ENCODE data around the gene PODN. TPM values are rescaled to one million over a fixed set of nuclear protein-coding genes. Genes with fewer than 3 reads are reported as not detected.

PODN gene
- total RNA-seq, 2 experiments from 2014 or later, result not detected

DNA sequence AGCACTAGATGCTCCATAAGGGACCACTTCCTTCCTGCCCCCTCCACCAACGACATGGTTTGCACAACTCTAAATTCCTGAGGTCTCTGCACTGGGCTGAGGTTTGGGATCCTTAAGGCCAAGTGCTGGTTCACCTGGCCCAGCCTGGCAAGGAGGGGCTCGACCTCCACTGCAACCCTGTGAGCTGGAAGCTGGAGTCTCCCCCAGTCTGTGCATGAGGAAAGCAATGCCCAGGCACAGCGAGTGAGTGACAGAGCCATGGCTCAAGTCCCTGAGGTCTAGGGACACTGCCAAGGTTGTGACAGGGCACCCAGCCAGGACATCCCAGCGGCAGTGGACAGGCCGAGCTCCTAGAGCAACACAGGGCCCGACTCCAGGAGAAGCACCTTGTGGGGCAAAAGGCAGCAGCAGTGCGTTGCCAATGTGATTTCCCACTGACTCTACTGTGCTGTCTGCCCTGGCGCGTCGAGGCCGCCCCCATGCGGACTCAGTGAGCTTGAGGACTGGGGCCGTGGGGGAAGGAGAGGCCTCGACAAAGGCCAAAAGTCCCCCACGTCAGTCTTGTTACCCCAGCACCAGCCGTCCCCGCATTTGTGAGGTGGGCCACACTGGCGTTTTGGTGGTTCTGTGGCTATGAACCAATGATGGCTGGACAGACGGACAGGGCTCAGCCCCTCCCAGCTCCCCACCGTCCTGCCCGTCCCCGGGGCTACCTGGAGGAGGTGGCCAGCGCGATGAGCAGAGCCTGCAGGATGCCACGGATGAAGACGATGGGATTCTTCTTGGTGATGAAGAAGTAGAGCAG lies 30.0 kb downstream of the PODN start:
- H3K4me3 Mint-ChIP-seq, result no peak overlapping the region
- no peaks in the 10 kb centered on the region for H3K9me3 Mint-ChIP-seq
- H3K27me3 Mint-ChIP-seq, result no peaks in the 10 kb centered on the region
- no peak for DNase-seq
- ATAC-seq, result no peak
- no peaks in the 10 kb centered on the region for H3K36me3 Mint-ChIP-seq (ENCODE audit: low read depth)
- no peak for TF ChIP-seq CTCF (IDR thresholded peaks at IDR 0.05)
- intact Hi-C loops (cut with micrococcal nuclease), result no loop called here
- H3K4me1 Mint-ChIP-seq (ENCODE audit: low read depth), result no peaks in the 10 kb centered on the region
- ChIA-PET CTCF (no interaction called here), POLR2A (no interaction called here)
- H3K27ac Mint-ChIP-seq, result no peak overlapping the region

DNA sequence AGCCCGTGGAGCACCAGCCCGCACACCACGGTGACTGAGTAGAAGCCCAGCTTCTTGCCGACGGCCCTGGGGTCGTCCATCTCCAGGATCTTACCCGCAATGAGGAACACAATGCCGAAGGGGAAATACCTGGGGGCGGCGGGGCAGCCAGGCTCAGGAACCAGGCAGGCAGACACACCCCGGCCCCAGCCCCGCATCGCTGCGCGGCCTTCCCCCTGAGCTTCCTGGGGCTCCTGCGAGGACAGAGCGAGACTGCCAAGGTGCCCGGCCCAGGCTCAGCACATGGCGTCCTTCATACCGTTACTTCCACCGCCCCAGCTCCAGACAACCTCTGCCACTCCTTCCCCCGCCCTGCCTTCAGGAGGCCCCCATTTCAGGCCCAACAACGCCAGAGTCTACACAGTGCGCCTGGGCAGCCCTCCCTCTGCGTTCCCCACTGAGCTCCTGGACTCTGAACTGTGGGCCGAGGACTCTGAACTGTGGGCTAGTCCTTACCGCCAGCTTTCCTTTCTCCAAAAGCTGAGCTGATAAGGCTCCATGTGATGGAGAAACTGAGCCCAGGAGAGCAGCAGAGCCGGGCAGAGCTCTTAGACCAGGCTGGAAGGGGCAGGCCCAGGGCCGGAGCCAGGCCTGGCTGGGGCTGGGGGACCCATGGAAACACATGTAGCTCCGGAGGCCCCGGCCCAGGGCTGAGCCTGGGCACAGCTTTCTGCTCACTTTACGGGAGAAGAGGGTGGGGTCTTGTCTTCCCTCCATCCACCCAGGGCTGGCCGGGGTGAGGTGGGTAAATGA lies 30.8 kb downstream of the PODN start:
- ATAC-seq (no peak), DNase-seq (no peak)
- Mint-ChIP-seq H3K9me3 (no peaks in the 10 kb centered on the region), H3K27me3 (no peaks in the 10 kb centered on the region), H3K4me3 (no peak overlapping the region), H3K27ac (no peak overlapping the region), H3K4me1 (ENCODE audit: low read depth) (no peaks in the 10 kb centered on the region), H3K36me3 (ENCODE audit: low read depth) (no peaks in the 10 kb centered on the region)
- no peak for TF ChIP-seq CTCF (IDR thresholded peaks at IDR 0.05)
- ChIA-PET POLR2A (no interaction called here), CTCF (no interaction called here)
- intact Hi-C loops (cut with micrococcal nuclease), result no loop called here

- no peak for DNase-seq
- ATAC-seq, result no peak
- intact Hi-C loops (cut with micrococcal nuclease), result no loop called here
- ChIA-PET POLR2A (no interaction called here), CTCF (interaction anchor here (0.9 kb wide), 1 partner anchor 87 kb away, joined by 3 read pairs; no protein-coding TSS in a partner anchor)
- Mint-ChIP-seq H3K27ac (no peak overlapping the region), H3K4me3 (no peak overlapping the region), H3K36me3 (ENCODE audit: low read depth) (no peaks in the 10 kb centered on the region), H3K9me3 (no peaks in the 10 kb centered on the region), H3K4me1 (ENCODE audit: low read depth) (no peaks in the 10 kb centered on the region), H3K27me3 (no peaks in the 10 kb centered on the region)
- TF ChIP-seq CTCF (IDR thresholded peaks at IDR 0.05), result no peak
Measured at GRCh38 chr1:53093451-53093754, 31.4 kb downstream of the PODN start.

DNA sequence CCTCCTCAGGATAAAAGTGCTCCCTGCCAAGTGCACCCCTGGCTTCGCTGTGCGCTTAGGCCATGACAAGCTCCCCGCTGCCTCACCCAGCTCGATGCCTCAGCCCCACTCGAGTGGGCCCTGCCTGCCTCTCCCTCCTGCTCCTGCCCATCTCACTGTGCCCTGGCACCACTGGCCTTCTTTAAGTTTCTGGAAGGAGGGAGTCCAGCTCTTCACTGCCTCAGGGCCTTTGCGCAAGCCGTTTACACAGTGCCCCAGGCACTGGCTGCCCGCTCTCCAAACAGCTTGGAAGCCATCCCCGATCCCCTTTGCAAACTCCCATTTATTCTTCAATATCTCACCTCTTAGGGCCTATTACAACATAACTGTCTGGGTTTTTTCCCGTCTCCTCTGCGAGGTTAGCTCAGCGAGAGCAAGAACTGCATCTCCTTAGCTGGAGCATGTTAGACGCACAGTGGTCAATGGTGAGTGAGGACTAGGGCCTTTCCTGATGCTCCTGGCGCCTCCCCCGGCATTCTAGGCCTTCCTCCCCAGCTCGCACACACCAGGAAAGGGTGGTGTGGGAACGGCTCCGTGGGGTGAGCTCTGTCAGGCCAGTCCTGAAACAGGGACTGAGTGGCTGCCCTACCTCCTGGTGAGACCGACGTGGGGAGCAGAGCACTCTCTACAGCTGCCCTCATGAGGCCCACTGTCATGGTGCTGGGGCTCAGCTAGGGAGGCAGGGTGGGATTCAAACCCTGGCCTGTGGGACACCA lies 31.9 kb downstream of the PODN start:
- TF ChIP-seq CTCF (IDR thresholded peaks at IDR 0.05), result no peak
- no peaks in the 10 kb centered on the region for H3K27me3 Mint-ChIP-seq
- no peak overlapping the region for H3K4me3 Mint-ChIP-seq
- ChIA-PET POLR2A (no interaction called here), CTCF (interaction anchor here (0.9 kb wide), 1 partner anchor 87 kb away, joined by 3 read pairs; no protein-coding TSS in a partner anchor)
- ATAC-seq, result no peak
- no peak for DNase-seq
- no peaks in the 10 kb centered on the region for H3K9me3 Mint-ChIP-seq
- H3K36me3 Mint-ChIP-seq (ENCODE audit: low read depth), result no peaks in the 10 kb centered on the region
- no peak overlapping the region for H3K27ac Mint-ChIP-seq
- H3K4me1 Mint-ChIP-seq (ENCODE audit: low read depth), result no peaks in the 10 kb centered on the region
- intact Hi-C loops (cut with micrococcal nuclease), result no loop called here
